Endodermal cell (in vitro differentiated cells): Measurements from ENCODE around the gene DLG2. TPM values are rescaled to one million over a fixed set of nuclear protein-coding genes. Genes with fewer than 3 reads are reported as not detected.

ENCODE experiments used
- DNase-seq: peaks from one replicate; pipeline ENCODE4 v3.0.0-alpha.2; 2017
- H3K27ac ChIP-seq: 2 replicates; pipeline ENCODE4 v1.5.1; 2013; ENCODE audit warnings: mild to moderate bottlenecking, low read depth, low read length, moderate library complexity
- H3K27me3 ChIP-seq: 2 replicates; pipeline ENCODE4 v1.6.1; 2013; ENCODE audit warnings: mild to moderate bottlenecking, low read length, moderate library complexity; ENCODE audit not compliant: insufficient read depth, control insufficient read depth, poor library complexity, severe bottlenecking
- H3K36me3 ChIP-seq: 2 replicates; pipeline ENCODE4 v1.7.0; 2013; ENCODE audit warnings: mild to moderate bottlenecking, low read length, moderate library complexity; ENCODE audit not compliant: control insufficient read depth, insufficient read depth
- H3K4me1 ChIP-seq: one replicate; pipeline ENCODE4 v1.7.0; 2013; ENCODE audit warnings: low read length; ENCODE audit not compliant: control insufficient read depth, insufficient read depth
- H3K4me3 ChIP-seq: 2 replicates; pipeline ENCODE4 v1.5.1; 2013; ENCODE audit warnings: mild to moderate bottlenecking, low read length, moderate library complexity
- H3K9ac ChIP-seq: 2 replicates; pipeline ENCODE4 v1.6.1; 2013; ENCODE audit warnings: mild to moderate bottlenecking, low read length, moderate library complexity; ENCODE audit not compliant: poor library complexity, severe bottlenecking; ENCODE audit errors: extremely low read depth
- H3K9me3 ChIP-seq: 2 replicates; pipeline ENCODE4 v1.6.1; 2013; ENCODE audit warnings: mild to moderate bottlenecking, low read length, moderate library complexity; ENCODE audit not compliant: control insufficient read depth
- H3K27ac Mint-ChIP-seq: 2 replicates; pipeline ENCODE4 v1.8.0; 2020; ENCODE audit warnings: mixed read lengths
- H3K27me3 Mint-ChIP-seq: 2 replicates; pipeline ENCODE4 v1.8.0; 2021; ENCODE audit warnings: mild to moderate bottlenecking, mixed read lengths; ENCODE audit not compliant: insufficient read depth
- H3K36me3 Mint-ChIP-seq: 2 replicates; pipeline ENCODE4 v1.8.0; 2020; ENCODE audit warnings: low read depth, mixed read lengths
- H3K4me1 Mint-ChIP-seq: 2 replicates; pipeline ENCODE4 v1.8.0; 2020; ENCODE audit warnings: mixed read lengths
- H3K4me3 Mint-ChIP-seq: 2 replicates; pipeline ENCODE4 v1.8.0; 2020; ENCODE audit warnings: mild to moderate bottlenecking, moderate library complexity, mixed read lengths
- H3K9me3 Mint-ChIP-seq: 2 replicates; pipeline ENCODE4 v1.8.0; 2020; ENCODE audit warnings: mild to moderate bottlenecking, mixed read lengths
- WGBS, 2 experiments: methylation state at CpG; one replicate each; pipeline versions ENCODE4 v1.1.5 to v1.1.7; 2013; ENCODE audit warnings: missing lambda C conversion rate in 2 of 2, mixed read lengths in 1 of 2; ENCODE audit not compliant: insufficient coverage in 1 of 2, insufficient read length in 1 of 2; 5-methylcytosine and 5-hydroxymethylcytosine counted together
- total RNA-seq, 2 donors: library from RNA; stranded (reverse); fragmentation: NEBNext Ultra II Directional in 1 of 2; extraction: Animal tissue kit (Norgen Biotek cat#: 25700) in 1 of 2; gene quantifications; 2 replicates in 1 of 2; 3 replicates in 1 of 2; pipeline ENCODE4 v1.2.1, GENCODE V29; 2021
- TF ChIP-seq, protein P1 (sequence below): fragments of 200-600 bp; sonication (generic); conservative IDR thresholded peaks from 2 replicates; pipeline ENCODE4 v1.5.0; 2021; ENCODE audit warnings: antibody characterized with exemption, mild to moderate bottlenecking

The DLG2 gene
- total RNA-seq, 2 donors from 2014 or later: 9.6 to 10.6 TPM

DNA sequence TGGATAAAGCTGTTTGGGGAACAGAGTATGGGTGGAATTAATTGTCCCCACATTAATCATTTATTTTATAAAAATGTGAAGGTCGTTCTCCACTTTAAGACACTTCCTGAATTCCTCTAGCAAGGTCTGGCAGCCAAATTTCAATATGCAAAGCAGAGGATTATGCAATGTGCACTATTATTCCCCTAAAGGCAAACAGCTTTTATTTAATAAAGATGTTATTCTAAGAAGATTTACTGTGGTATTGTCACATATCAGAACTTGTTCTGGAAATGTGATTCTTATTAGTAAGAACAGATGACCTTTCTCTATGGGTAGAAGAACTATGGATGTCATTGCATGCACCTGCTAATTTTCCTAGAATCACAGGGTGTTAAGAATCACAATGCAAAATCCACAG is 1212.2 kb downstream of the DLG2 start:
- Mint-ChIP-seq H3K36me3 (no peaks in the 10 kb centered on the region), H3K27me3 (peaks cover 21% of the 10 kb centered on the region), H3K4me3 (no peak overlapping the region), H3K4me1 (peaks cover 16% of the 10 kb centered on the region), H3K9me3 (no peaks in the 10 kb centered on the region), H3K27ac (no peak overlapping the region)
- 70% methylated on average over 1 of the region's 1 CpG; no CpG with 5 or more reads in 1 of the 2 experiments for WGBS, 2 experiments
- Histone ChIP-seq H3K9me3 (no peaks in the 10 kb centered on the region), H3K36me3 (no peaks in the 10 kb centered on the region), H3K27me3 (peaks cover 63% of the 10 kb centered on the region), H3K9ac (no peak overlapping the region), H3K4me1 (peaks cover under 1% of the 10 kb centered on the region), H3K27ac (no peak overlapping the region), H3K4me3 (no peak overlapping the region)
- DNase-seq: no peak
- TF ChIP-seq, protein P1, sequence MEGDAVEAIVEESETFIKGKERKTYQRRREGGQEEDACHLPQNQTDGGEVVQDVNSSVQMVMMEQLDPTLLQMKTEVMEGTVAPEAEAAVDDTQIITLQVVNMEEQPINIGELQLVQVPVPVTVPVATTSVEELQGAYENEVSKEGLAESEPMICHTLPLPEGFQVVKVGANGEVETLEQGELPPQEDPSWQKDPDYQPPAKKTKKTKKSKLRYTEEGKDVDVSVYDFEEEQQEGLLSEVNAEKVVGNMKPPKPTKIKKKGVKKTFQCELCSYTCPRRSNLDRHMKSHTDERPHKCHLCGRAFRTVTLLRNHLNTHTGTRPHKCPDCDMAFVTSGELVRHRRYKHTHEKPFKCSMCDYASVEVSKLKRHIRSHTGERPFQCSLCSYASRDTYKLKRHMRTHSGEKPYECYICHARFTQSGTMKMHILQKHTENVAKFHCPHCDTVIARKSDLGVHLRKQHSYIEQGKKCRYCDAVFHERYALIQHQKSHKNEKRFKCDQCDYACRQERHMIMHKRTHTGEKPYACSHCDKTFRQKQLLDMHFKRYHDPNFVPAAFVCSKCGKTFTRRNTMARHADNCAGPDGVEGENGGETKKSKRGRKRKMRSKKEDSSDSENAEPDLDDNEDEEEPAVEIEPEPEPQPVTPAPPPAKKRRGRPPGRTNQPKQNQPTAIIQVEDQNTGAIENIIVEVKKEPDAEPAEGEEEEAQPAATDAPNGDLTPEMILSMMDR: no peak

DNA sequence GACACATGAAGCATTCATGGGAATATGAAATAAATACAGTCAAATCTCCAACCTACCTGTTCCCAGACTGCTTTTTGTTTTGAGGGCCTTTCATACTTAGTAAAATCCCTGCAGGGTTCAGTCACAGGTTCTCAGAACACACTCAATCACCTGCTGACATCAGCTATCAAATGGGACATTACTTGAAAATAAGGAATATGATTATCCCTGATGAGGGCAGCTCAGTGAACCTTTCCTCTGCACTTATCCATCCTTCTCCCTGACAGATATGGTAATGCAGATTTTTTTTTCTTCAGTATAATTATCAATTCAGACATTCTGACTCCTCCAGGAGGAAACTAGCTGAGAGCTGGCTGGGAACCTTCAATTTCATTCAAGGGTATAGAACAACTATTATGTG is 1213.6 kb downstream of the DLG2 start:
- no peak for DNase-seq
- H3K27me3 Mint-ChIP-seq: peaks cover 19% of the 10 kb centered on the region
- Histone ChIP-seq H3K36me3 (no peaks in the 10 kb centered on the region), H3K4me3 (no peak overlapping the region), H3K27ac (no peak overlapping the region), H3K9me3 (no peaks in the 10 kb centered on the region), H3K4me1 (peaks cover 3% of the 10 kb centered on the region), H3K27me3 (peaks cover 62% of the 10 kb centered on the region), H3K9ac (no peak overlapping the region)
- H3K4me1 Mint-ChIP-seq: peaks cover 14% of the 10 kb centered on the region
- no peak overlapping the region for H3K27ac Mint-ChIP-seq
- no peaks in the 10 kb centered on the region for H3K9me3 Mint-ChIP-seq
- H3K4me3 Mint-ChIP-seq: no peak overlapping the region
- no peaks in the 10 kb centered on the region for H3K36me3 Mint-ChIP-seq
- TF ChIP-seq, protein P1: no peak

DNA sequence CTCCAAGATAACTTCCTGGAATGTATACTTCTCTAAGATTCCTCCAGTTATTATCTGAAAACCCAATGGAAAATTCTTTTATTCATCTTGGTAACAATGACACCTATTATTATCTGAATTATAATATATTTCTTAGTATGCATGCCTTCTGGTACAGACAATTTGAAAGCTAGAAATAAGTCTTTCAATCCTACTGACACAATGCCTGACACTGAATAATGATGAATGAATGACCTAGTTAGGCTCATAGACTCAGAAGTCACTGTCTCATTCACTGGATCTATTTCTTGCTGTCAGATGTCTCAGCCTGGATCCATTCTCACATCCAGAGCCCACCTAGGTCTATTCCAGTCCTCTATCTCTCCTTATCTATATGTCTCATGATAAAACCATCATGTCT is 1214.3 kb downstream of the DLG2 start:
- no peak overlapping the region for H3K4me3 ChIP-seq
- no peak overlapping the region for H3K27ac Mint-ChIP-seq
- H3K27me3 ChIP-seq: peaks cover 55% of the 10 kb centered on the region

More for the DNA sequence above, 1214.3 kb downstream of the DLG2 start:
- Mint-ChIP-seq H3K9me3 (no peaks in the 10 kb centered on the region), H3K36me3 (no peaks in the 10 kb centered on the region), H3K27me3 (peaks cover 18% of the 10 kb centered on the region), H3K4me1 (peaks cover 13% of the 10 kb centered on the region), H3K4me3 (no peak overlapping the region)
- H3K27ac ChIP-seq: no peak overlapping the region
- TF ChIP-seq, protein P1: no peak
- peaks cover 3% of the 10 kb centered on the region for H3K4me1 ChIP-seq
- DNase-seq: no peak
- no peaks in the 10 kb centered on the region for H3K36me3 ChIP-seq
- no peaks in the 10 kb centered on the region for H3K9me3 ChIP-seq
- no peak overlapping the region for H3K9ac ChIP-seq
